ENCODE data around the gene DNM1.

DNM1 gene

DNA sequence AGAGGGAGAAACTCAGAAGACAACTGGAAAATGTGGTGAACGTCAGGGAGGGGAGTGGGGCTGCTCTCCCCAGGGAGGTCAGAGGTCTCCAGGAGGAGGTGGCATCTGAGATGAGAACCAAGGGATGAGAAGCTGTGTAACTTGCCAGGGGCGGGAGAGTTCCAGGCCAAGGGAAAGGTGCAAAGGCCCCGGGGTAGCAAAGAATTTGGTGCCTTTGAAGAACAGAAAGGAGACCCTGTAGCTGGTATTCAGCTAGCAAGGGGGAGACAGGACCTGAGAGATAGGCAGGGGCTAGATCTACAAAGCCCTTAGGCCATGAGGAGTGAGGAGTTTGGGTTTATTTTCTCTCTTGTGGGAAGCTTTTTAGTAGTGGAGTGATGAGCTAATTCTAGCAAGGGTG is 3.3 kb downstream of the DNM1 start:
- DNase-seq: no peak

DNA sequence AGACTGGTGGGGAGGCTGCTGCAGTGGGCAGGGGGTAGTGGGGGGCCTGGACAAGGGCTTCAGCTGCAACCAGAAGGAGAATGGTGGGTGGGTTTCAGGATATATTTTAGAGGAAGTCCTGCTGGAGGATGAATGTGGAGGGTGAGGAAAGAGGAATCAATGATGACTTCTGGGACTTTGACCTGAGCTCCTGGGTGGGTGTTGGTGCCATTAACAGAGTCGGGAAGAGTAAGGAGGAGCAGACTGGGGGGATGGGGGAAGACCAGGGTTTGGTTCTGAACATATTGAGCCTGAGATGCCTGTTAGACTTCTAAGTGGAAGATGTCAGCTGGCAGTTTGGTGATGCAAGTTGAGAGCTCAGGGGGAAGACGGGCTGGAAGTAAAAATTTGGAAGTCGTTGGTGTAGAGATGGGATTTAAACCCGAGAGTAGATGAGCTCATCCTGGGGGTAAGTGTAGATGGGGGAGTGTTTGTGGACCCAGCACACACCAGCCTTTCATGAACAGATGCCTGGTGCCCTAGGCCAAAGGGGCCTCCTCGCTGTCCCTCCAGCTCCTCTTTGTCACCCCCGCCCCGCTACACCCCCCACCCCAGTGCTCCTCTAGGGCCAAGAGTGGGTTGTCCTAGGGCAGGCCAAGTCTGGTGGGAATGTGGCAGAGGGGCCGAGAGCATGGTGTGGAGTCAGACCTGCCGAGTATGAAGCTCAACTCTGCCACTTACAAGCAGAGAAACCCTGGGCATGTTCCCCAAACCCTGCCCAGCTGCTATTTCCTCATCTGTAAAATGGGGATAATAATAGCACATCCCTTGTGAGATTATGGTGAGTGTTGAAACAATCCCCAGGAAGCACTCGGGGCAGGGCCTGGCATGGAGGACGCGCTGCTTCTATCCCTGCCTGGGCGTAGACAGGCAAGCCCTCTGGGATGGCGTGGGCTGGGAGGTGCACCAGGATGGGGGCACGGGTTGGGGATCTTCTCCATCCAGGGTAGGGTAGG is 4.0 kb downstream of the DNM1 start:
- no peak for DNase-seq

DNA sequence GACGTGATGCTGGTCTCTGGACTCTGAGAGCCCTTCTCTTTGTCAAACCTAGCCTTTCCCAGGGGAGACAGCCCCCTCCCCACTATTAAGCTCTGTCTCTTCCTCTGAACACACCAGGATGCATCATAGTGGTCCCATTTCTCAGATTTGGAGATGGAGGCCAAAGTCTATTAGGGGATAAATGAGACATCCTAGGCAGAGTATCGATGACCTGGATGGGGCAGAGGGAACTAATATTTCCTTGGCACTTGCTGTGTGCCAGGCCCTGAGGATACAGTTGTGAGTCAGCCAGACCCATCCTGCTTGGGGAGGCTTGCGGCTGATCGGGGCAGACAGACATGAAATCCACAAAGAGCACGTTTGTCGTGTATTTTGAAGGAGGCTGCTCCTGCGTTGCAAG is 5.2 kb downstream of the DNM1 start:
- no peak for DNase-seq

GRCh38 chr9:128208946-128209669 is 5.9 kb downstream of the DNM1 start:
- DNase-seq: no peak

DNA sequence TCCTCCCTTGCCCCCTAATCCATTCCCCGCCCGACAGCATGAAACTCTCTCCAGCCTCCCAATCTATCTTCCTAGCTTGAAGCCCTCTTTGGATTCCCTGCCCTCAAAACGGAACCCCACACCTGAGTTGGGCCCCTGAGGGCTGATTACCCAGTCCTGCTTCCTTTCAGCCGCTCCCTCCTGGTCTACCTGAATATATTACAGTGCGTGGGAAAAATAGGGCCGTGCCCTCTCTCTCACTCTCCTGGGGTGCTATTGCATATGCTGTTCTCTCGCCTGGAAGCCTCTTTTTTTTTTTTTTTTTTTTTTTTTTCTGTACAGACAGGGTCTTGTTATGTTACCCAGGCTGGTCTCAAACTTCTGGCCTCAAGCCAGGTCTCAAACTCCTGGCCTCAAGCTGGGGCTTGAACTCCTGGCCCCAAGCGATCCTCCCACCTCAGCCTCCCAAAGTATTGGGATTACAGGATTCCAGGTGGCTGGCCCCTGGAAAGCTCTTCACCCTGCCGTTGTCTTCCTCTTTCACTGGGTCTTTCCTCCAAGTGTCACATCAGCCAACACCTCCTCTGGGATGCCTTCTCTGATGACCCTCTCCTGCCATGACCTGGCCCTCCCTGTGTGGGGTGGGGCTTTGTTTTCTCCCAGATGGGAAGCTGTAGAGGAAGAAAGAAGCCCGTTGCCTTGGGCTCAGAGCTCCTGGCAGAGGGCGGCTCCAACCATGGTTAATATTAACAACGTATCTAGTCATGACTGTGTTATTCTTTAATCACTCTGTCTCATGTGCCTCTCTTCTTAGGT is 8.2 kb downstream of the DNM1 start:
- no peak for DNase-seq

DNA sequence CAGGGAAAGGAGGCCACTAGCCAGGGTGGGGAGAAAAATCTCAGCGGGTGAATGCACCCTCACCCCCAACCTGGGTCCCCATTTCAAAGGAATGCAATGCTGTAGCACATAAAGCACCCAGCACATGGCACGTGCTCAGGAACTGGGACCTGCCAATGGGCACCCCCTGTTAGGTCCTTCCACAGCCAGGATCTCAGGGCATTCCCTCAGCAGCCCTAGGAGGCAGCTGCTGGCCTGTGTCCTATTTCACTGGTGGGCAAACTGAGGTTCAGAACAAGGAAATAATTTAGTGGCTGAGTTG is 8.8 kb downstream of the DNM1 start:
- no peak for DNase-seq

DNA sequence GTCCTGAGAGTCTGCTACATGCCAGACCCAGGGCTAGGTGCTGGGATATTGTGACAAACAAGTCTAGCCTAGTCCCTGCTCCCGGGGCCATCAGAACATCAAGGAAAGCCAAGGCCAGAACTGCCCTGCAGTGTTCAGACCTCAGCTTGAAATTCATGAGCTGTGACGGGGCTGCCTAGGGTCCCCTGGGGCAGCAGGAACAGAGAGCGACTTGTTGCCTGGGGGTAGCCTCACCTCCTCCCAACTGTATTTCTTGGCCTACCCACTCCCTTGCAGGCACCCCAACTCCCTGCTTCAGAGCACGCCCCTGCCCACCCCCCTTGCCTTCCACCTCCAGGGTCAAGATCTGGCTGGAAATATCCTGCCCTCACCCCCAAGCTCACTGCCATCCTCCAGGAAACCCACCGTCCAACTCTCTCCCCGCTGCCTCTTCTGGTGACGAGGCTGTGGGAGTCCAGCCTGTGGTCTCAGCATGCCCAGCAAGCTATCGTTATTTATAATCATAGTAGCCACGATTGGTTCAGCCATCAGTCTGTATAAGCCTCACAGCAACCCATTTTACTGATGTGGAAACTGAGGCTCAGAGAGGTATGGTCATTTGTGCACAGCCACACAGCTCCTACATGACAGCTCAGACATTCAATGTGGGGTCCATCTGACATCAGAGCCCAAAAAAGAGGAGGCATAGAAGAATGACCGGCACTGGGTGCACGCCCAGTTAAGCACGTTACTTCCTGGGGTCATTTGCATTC is 10.7 kb downstream of the DNM1 start:
- DNase-seq: no peak

- DNase-seq: no peak
Measured at GRCh38 chr9:128214571-128215490, 11.7 kb downstream of the DNM1 start.

GRCh38 chr9:128215491-128216409 is 12.6 kb downstream of the DNM1 start:
- peak; percentile 88 for DNase-seq

DNA sequence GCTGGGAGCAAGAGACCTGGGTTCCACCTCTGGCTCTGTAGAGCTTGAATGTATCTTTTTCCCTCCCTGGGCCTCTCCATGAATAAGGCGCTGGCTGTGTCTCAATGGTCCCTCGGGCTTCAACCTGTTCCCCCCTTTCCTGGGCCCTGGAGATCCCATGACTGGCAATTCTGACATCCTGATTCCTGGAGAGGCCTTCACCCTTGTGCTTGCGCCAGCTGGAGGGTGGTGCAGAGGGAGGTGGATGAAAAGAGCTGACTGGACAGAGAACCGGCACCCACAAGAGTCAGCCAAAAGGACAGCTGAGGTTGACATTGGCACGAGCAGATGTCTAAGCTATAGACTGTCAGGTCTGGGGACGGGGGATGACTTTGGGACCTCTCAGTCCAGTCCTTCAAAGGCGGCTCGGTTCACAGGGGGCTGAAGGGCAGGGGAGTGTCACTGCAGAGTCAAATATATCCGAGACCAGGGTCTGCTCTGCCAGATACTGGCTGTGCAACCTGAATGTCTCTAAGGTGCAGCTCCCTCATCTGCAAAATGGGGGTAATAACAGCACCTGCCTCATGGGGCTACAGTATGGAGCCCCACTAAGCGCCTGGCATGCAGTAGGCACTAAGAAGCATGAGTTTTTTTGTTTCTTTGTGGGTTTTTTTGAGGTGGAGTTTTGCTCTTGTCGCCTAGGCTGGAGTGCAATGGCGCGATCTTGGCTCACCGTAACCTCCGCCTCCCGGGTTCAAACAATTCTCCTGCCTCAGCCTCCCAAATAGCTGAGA is 13.8 kb downstream of the DNM1 start:
- DNase-seq: no peak

GRCh38 chr9:128218172-128218517 is 15.0 kb downstream of the DNM1 start:
- no peak for DNase-seq

DNA sequence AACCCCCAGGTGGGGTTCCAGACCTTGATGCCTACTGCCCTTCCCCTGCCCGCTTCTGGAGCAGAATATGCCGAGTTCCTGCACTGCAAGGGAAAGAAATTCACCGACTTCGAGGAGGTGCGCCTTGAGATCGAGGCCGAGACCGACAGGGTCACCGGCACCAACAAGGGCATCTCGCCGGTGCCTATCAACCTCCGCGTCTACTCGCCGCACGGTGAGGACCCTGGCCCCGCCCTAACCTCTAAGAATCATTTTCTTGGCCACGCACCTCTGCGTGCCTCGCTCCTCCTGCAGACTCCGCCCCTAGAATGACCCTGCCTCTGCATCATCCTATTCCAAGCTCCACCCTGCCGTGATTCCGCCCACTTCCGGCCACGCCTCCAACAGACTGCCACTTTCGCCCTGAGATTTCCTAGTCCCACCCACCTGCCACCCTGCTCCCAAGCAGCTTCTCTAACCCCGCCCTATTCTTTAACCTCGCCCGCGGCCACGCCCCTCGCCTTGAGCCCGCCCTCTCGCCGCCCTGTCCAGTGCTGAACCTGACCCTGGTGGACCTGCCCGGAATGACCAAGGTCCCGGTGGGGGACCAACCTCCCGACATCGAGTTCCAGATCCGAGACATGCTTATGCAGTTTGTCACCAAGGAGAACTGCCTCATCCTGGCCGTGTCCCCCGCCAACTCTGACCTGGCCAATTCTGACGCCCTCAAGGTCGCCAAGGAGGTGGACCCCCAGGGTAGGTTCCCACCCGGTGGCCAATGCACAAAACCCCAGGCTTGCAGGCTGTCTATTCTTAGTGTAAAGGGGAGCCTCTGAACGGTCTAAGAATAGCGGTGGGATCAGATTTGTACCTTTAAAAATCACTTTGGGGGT is 15.6 kb downstream of the DNM1 start:
- DNase-seq: peak; percentile 48

- no peak for DNase-seq
Measured at GRCh38 chr9:128219831-128220230, 16.7 kb downstream of the DNM1 start.

- no peak for DNase-seq
Measured at GRCh38 chr9:128222026-128222425, 18.8 kb downstream of the DNM1 start.

DNA sequence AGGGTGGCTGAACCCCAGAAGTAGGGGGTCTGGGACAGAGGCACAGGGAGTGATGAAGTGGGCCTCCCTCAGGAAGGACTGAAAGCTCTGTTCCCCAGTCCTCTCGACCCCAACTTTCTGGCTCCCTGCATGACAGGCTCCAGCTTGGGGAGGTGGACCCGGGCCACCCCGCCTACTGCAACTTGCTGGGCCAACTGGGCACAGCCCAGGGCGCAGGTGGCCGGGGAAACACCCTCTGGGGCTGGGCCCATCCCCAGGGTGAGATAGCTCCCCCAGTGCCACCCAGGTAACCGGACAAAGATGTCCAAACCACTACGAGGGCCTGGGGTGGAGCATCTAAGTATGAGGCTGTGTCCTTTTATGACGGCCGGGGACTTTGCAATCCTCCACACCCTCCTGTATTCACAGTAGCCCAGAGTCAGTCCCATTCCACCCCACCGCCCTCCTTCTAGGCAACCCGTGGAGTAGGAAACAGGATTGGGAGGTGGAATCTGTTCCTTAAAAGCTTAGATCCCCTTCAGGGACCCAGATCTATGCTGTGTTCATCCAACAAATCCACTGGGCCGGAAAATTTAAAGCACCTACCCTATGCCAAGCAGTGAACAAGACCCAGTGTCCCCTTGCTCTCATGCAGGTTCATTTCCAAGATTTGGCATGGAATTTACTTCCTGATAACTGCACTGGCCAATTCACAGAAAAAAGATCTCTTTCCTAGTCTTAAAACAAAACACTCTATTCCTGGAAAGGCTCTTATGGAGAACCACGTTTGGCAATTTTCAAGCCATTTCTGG is 19.9 kb downstream of the DNM1 start:
- DNase-seq: no peak

DNA sequence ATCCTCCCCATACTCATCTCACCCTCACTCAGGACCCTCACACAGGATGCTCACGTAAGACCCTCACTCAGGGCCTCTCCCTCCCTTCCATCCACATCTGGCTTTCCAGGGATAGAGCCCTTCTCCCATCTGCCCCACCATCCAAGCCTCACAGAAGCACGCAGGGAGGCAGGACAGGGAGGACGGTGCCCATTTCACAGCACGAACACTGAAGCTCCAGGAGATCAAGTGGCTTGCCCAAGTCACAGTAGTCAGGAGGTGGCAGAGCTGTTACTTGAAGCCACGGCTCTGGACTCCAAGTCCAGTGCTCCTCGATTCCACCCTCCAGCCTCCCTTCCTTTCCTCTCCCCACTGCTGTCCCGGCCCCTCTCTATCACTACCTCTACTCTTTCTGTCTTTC is 21.7 kb downstream of the DNM1 start:
- DNase-seq: no peak

DNA sequence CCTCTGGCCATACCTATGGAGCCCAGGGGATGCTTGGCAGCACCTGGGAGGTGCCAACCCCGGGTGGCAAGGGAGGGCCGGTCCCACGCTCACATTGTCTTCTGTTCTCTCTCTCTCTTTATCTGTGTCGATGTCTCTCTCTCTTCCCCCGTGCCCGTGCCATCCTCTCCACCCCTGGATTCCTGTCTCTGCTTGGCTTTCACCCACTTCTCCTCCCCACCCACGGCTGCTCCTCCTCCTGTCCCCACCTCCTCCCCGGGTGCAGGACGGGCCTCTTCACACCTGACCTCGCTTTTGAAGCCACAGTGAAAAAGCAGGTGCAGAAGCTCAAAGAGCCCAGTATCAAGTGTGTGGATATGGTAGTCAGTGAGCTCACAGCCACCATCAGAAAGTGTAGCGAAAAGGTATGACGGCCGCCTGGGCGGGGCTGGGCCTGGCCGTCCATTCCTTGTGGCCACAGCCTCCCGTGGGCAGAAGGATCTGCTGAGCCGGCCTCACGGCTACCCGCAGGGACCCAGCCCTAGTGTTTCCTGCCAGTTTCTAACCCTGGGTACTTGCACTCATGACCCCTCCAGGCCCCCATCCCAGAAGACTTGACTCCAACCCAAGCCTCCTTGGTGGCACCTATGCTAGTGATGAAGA is 22.7 kb downstream of the DNM1 start:
- no peak for DNase-seq
